CD4-positive, alpha-beta T cell (primary cell): ENCODE data around the gene PRAC2. TPM values are rescaled to one million over a fixed set of nuclear protein-coding genes. Genes with fewer than 3 reads are reported as not detected.

Experiments
- ATAC-seq: fragments of 200-7000 bp; cut with Tn5 transposase; one replicate; pipeline ENCODE4 v1.10.0; 2022; ENCODE audit warnings: mild to moderate bottlenecking; ENCODE audit not compliant: poor library complexity
- CTCF ChIA-PET: fragments of 350-600 bp; sonication (Branson Sonifier 250); formaldehyde crosslinking; loops from one replicate; lab custom pipeline; 2021; ENCODE audit warnings: antibody characterized with exemption, inconsistent platforms; lab: Charles Lee
- POLR2A ChIA-PET: fragments of 350-600 bp; sonication (Branson Sonifier 250); formaldehyde crosslinking; loops from one replicate; lab custom pipeline; 2021; ENCODE audit warnings: antibody characterized with exemption, inconsistent platforms; lab: Charles Lee
- DNase-seq, 14 experiments: peaks; one replicate each; pipeline ENCODE4 v3.0.0-alpha.2; 2013 to 2020; ENCODE audit warnings: mixed read lengths in 2 of 14
- H3K27ac ChIP-seq, 2 donors: one replicate each; pipeline versions ENCODE4 v1.5.1 to v1.7.0; 2013; ENCODE audit warnings: low read length in 2 of 2, low read depth in 1 of 2, mild to moderate bottlenecking in 1 of 2
- H3K27me3 ChIP-seq, 2 experiments: 1 replicate in 1 of 2; 2 replicates in 1 of 2; pipeline versions ENCODE4 v1.6.1 to v1.7.0; 2013; ENCODE audit warnings: low read length in 2 of 2, control low read depth in 1 of 2, mild to moderate bottlenecking in 1 of 2, moderate library complexity in 1 of 2; ENCODE audit not compliant: insufficient read depth in 2 of 2, control insufficient read depth in 1 of 2
- H3K36me3 ChIP-seq: one replicate; pipeline ENCODE4 v1.6.1; 2013; ENCODE audit warnings: low read length, control low read depth; ENCODE audit not compliant: insufficient read depth
- H3K4me1 ChIP-seq: one replicate; pipeline ENCODE4 v1.6.1; 2013; ENCODE audit warnings: low read length, control low read depth; ENCODE audit not compliant: insufficient read depth
- H3K4me3 ChIP-seq: one replicate; pipeline ENCODE4 v1.5.1; 2013; ENCODE audit warnings: mild to moderate bottlenecking, low read length, moderate library complexity
- H3K9me3 ChIP-seq, 2 experiments: 1 replicate in 1 of 2; 2 replicates in 1 of 2; pipeline versions ENCODE4 v1.6.1 to v1.7.0; 2013; ENCODE audit warnings: low read length in 2 of 2, mild to moderate bottlenecking in 2 of 2, control low read depth in 1 of 2, moderate library complexity in 1 of 2; ENCODE audit not compliant: control insufficient read depth in 1 of 2, insufficient read depth in 1 of 2
- H3K27ac Mint-ChIP-seq: one replicate; pipeline ENCODE4 v1.8.0; 2020; ENCODE audit warnings: mixed read lengths
- H3K27me3 Mint-ChIP-seq: one replicate; pipeline ENCODE4 v1.8.0; 2021; ENCODE audit warnings: mixed read lengths
- H3K36me3 Mint-ChIP-seq: one replicate; pipeline ENCODE4 v1.8.0; 2021; ENCODE audit warnings: low read depth, mixed read lengths
- H3K4me1 Mint-ChIP-seq: one replicate; pipeline ENCODE4 v1.8.0; 2021; ENCODE audit warnings: low read depth, mixed read lengths
- H3K4me3 Mint-ChIP-seq: one replicate; pipeline ENCODE4 v1.8.0; 2020; ENCODE audit warnings: mild to moderate bottlenecking, mixed read lengths
- H3K9me3 Mint-ChIP-seq: one replicate; pipeline ENCODE4 v1.8.0; 2020; ENCODE audit warnings: mixed read lengths
- CTCF ChIP-seq: fragments of 200-600 bp; IDR thresholded peaks from one replicate; pipeline ENCODE4 v1.8.0; 2022; ENCODE audit warnings: antibody characterized with exemption, mild to moderate bottlenecking
- intact Hi-C, 2 experiments: fragments of 100-400 bp; cut with DNase I in 1 of 2; cut with micrococcal nuclease in 1 of 2; formaldehyde crosslinking; loops; one replicate each; pipeline versions ENCODE4 v1.15.1 to v1.9.0; 2023 to 2025; cut with DNase I, micrococcal nuclease
- total RNA-seq, 174 experiments: library from RNA in 2 of 174; stranded (reverse) in 2 of 174; gene quantifications; one replicate each; pipeline ENCODE4 v1.2.3 and lab custom pipeline; 2021 to 2026

PRAC2 gene
- total RNA-seq, 2 experiments from 2014 or later: not detected

- CTCF ChIA-PET: interaction anchor here (1.1 to 1.6 kb wide), 2 partner anchors 71 to 159 kb away, joined by 3 to 4 read pairs; no protein-coding TSS in a partner anchor
- intact Hi-C loops: loop anchor here in 1 of 2 experiments (5.0 kb wide), 1 partner anchor 277 kb away; the partner anchor contains the start of gene IGF2BP1
- Mint-ChIP-seq H3K36me3 (no peaks in the 10 kb centered on the region), H3K4me1 (peaks cover 52% of the 10 kb centered on the region), H3K27ac (no peak overlapping the region), H3K27me3 (peaks cover 100% of the 10 kb centered on the region), H3K4me3 (peak overlapping the region; percentile 46), H3K9me3 (no peaks in the 10 kb centered on the region)
- ATAC-seq (no peak), DNase-seq (no peak)
- H3K27me3 ChIP-seq: peaks cover 90 to 98% of the 10 kb centered on the region in 2 experiments
- peaks cover 0 to 56% of the 10 kb centered on the region in 2 experiments for H3K9me3 ChIP-seq
- H3K36me3 ChIP-seq: no peaks in the 10 kb centered on the region
- no peak overlapping the region for H3K27ac ChIP-seq
- no peak for TF ChIP-seq CTCF
- H3K4me3 ChIP-seq: no peak overlapping the region
- POLR2A ChIA-PET: interaction anchor here (1.2 kb wide), 1 partner anchor 12 kb away, joined by 4 read pairs; no protein-coding TSS in a partner anchor
- H3K4me1 ChIP-seq: peaks cover 58% of the 10 kb centered on the region
Measured at GRCh38 chr17:48720266-48721008, 2.5 kb upstream of the PRAC2 start.

DNA sequence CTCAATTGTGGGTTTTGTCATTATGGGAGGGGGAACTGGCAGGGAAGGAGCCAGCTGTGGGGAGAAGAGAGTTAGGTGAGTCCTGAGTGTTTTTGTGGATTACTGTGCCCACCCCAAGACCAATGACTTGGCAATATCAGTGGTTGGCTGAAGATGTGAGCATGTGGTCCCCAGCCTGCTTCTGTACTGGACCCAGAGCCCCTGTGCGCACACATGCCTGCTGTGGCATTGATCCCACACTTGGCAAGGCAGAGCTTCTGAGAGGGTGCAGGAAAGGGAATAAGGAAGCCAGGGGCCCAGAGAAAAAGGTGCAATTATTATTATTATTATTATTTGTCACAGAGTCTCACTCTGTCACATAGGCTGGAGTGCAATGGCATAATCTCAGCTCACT lies 2.0 kb upstream of the PRAC2 start:
- Mint-ChIP-seq H3K9me3 (no peaks in the 10 kb centered on the region), H3K27me3 (peaks cover 100% of the 10 kb centered on the region), H3K36me3 (no peaks in the 10 kb centered on the region), H3K4me3 (no peak overlapping the region), H3K27ac (no peak overlapping the region), H3K4me1 (peaks cover 55% of the 10 kb centered on the region)
- Histone ChIP-seq H3K4me3 (no peak overlapping the region), H3K9me3 (peaks cover 0 to 59% of the 10 kb centered on the region in 2 experiments), H3K27me3 (peaks cover 94 to 99% of the 10 kb centered on the region in 2 experiments), H3K4me1 (peaks cover 60% of the 10 kb centered on the region), H3K36me3 (no peaks in the 10 kb centered on the region), H3K27ac (no peak overlapping the region)
- ATAC-seq (no peak), DNase-seq (no peak)
- ChIA-PET CTCF (interaction anchor here (1.6 kb wide), 1 partner anchor 70 kb away, joined by 4 read pairs; no protein-coding TSS in a partner anchor), POLR2A (interaction anchor here (0.6 kb wide), 1 partner anchor 319 kb away, joined by 5 read pairs; no protein-coding TSS in a partner anchor)
- intact Hi-C loops: loop anchor here in 1 of 2 experiments (5.0 kb wide), 1 partner anchor 276 kb away; the partner anchor contains the start of gene IGF2BP1
- no peak for TF ChIP-seq CTCF

- Mint-ChIP-seq H3K9me3 (no peaks in the 10 kb centered on the region), H3K4me3 (peak within 1 kb of the TSS; percentile 5), H3K27me3 (peaks cover 100% of the 10 kb centered on the region), H3K27ac (no peak within 1 kb of the TSS), H3K36me3 (no peaks in the 10 kb centered on the region), H3K4me1 (peaks cover 58% of the 10 kb centered on the region)
- no peak for DNase-seq
- Histone ChIP-seq H3K27ac (no peak within 1 kb of the TSS), H3K4me1 (peaks cover 67% of the 10 kb centered on the region), H3K27me3 (peaks cover 98 to 100% of the 10 kb centered on the region in 2 experiments), H3K4me3 (peak within 1 kb of the TSS; percentile 8), H3K36me3 (no peaks in the 10 kb centered on the region), H3K9me3 (peaks cover 0 to 67% of the 10 kb centered on the region in 2 experiments)
- intact Hi-C loops: loop anchor here in 1 of 2 experiments (5.0 kb wide), 1 partner anchor 275 kb away; the partner anchor contains the start of gene IGF2BP1
- POLR2A ChIA-PET: interaction anchor here (0.6 to 1.1 kb wide), 2 partner anchors 11 to 18 kb away, joined by 3 to 4 read pairs; no protein-coding TSS in a partner anchor
- TF ChIP-seq CTCF: no peak
- CTCF ChIA-PET: interaction anchor here (1.6 kb wide), 1 partner anchor 69 kb away, joined by 4 read pairs; no protein-coding TSS in a partner anchor
- no peak for ATAC-seq
Measured at GRCh38 chr17:48722201-48722907, 631 bp upstream of the PRAC2 start, which contains the start of gene PRAC1. TSS of gene PRAC1 (minus strand) at chr17:48722518. CDS start at chr17:48722392, 126 bp downstream.
